Activated naive CD8-positive, alpha-beta T cell (primary cell): Measurements from ENCODE around the gene SMARCD3.

Source experiments
- H3K27ac Mint-ChIP-seq: one replicate; pipeline ENCODE4 v1.8.0; 2021; ENCODE audit warnings: mixed read lengths
- H3K27me3 Mint-ChIP-seq: one replicate; pipeline ENCODE4 v1.8.0; 2021; ENCODE audit warnings: mixed read lengths
- H3K36me3 Mint-ChIP-seq: one replicate; pipeline ENCODE4 v1.8.0; 2021; ENCODE audit warnings: mixed read lengths
- H3K4me1 Mint-ChIP-seq: one replicate; pipeline ENCODE4 v1.8.0; 2021; ENCODE audit warnings: low read depth, mixed read lengths
- H3K4me3 Mint-ChIP-seq: one replicate; pipeline ENCODE4 v1.8.0; 2021; ENCODE audit warnings: mild to moderate bottlenecking, mixed read lengths
- H3K9me3 Mint-ChIP-seq: one replicate; pipeline ENCODE4 v1.8.0; 2021; ENCODE audit warnings: low read depth, mixed read lengths

The SMARCD3 gene

GRCh38 chr7:151239837-151240459, 8.5 kb downstream of the SMARCD3 start:
- H3K4me1 Mint-ChIP-seq: peaks cover 22% of the 10 kb centered on the region
- no peaks in the 10 kb centered on the region for H3K9me3 Mint-ChIP-seq
- H3K27ac Mint-ChIP-seq: no peak overlapping the region
- no peaks in the 10 kb centered on the region for H3K36me3 Mint-ChIP-seq
- no peak overlapping the region for H3K4me3 Mint-ChIP-seq
- H3K27me3 Mint-ChIP-seq: no peaks in the 10 kb centered on the region

DNA sequence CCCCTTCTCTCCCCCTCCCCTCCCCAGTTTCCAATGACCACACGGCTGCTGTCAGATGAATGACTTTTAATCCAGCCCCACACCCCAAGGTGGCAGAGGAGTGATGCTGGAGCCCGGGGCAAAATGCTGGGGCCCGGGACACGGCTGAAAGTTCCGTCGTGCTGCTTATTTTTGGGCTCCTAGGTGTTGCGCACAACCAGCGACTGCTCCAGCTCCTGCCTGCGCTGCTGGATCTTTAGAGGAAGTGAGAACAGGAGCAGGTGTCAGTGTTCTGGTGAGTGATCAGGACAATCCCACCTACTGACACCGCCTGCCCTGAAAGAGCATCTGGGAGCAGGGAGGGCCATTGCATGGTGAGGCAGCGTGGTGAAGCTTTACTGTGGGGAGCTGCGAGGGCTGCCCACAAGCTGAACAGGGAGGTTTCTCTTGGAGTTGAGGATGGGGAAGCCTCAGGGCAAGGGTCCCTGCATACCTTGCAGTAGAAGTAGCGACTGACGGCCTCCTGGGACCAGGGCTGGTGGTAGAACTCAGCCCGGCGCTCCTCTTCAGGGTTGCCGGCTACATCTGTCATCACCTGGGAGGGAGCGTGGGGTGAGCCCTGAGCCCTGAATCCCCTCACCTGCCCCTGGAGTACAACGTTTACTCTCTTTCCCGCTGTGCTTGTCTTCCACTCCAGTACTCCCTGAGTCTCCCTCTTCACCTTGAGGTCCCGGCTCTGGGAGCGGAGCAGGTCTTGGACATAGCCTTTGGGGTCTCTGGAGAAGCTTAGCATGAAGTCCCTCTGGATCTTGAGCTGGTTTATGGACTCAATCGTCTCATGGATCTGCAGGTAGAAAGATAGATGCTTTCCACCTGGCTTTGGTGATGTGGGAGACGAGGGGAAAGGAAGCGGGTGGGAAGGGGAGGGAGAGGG, 9.3 kb downstream of the SMARCD3 start:
- no peaks in the 10 kb centered on the region for H3K27me3 Mint-ChIP-seq
- H3K4me3 Mint-ChIP-seq: no peak overlapping the region
- no peaks in the 10 kb centered on the region for H3K9me3 Mint-ChIP-seq
- no peaks in the 10 kb centered on the region for H3K36me3 Mint-ChIP-seq
- H3K4me1 Mint-ChIP-seq: peaks cover 19% of the 10 kb centered on the region
- H3K27ac Mint-ChIP-seq: no peak overlapping the region

- H3K27ac Mint-ChIP-seq: no peak overlapping the region
- H3K4me1 Mint-ChIP-seq: peaks cover 16% of the 10 kb centered on the region
- H3K4me3 Mint-ChIP-seq: no peak overlapping the region
- peaks cover 3% of the 10 kb centered on the region for H3K36me3 Mint-ChIP-seq
- no peaks in the 10 kb centered on the region for H3K9me3 Mint-ChIP-seq
- no peaks in the 10 kb centered on the region for H3K27me3 Mint-ChIP-seq
These were observed 10.2 kb downstream of the SMARCD3 start for GRCh38 chr7:151238190-151238810.

GRCh38 chr7:151237244-151238189, 11.0 kb downstream of the SMARCD3 start:
- Mint-ChIP-seq H3K27me3 (no peaks in the 10 kb centered on the region), H3K9me3 (no peaks in the 10 kb centered on the region), H3K4me3 (no peak overlapping the region), H3K4me1 (peaks cover 13% of the 10 kb centered on the region), H3K27ac (no peak overlapping the region), H3K36me3 (peaks cover 3% of the 10 kb centered on the region)

- no peak overlapping the region for H3K4me3 Mint-ChIP-seq
- peaks cover 3% of the 10 kb centered on the region for H3K36me3 Mint-ChIP-seq
- H3K27ac Mint-ChIP-seq: no peak overlapping the region
- no peaks in the 10 kb centered on the region for H3K27me3 Mint-ChIP-seq
- peaks cover 20% of the 10 kb centered on the region for H3K4me1 Mint-ChIP-seq
- no peaks in the 10 kb centered on the region for H3K9me3 Mint-ChIP-seq
These were observed 12.1 kb downstream of the SMARCD3 start for GRCh38 chr7:151236406-151236805.

DNA sequence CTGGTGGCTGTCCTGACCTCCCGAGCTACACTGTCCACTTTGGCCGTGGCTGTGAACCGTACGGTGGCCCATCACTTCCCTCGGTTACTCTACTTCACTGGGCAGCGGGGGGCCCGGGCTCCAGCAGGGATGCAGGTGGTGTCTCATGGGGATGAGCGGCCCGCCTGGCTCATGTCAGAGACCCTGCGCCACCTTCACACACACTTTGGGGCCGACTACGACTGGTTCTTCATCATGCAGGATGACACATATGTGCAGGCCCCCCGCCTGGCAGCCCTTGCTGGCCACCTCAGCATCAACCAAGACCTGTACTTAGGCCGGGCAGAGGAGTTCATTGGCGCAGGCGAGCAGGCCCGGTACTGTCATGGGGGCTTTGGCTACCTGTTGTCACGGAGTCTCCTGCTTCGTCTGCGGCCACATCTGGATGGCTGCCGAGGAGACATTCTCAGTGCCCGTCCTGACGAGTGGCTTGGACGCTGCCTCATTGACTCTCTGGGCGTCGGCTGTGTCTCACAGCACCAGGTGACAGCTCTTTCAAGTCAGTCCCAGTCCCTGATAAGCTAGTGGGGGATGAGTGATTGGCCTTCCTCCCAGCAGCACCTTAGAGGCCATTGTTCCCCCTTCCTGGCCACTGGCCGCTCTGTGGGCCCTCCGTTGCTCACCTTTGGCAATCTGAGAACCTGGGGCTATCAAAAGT, 13.3 kb downstream of the SMARCD3 start:
- H3K27ac Mint-ChIP-seq: no peak overlapping the region
- H3K27me3 Mint-ChIP-seq: no peaks in the 10 kb centered on the region
- peaks cover 3% of the 10 kb centered on the region for H3K36me3 Mint-ChIP-seq
- no peaks in the 10 kb centered on the region for H3K9me3 Mint-ChIP-seq
- peaks cover 23% of the 10 kb centered on the region for H3K4me1 Mint-ChIP-seq
- H3K4me3 Mint-ChIP-seq: peak overlapping the region; percentile 100

- H3K27ac Mint-ChIP-seq: peak overlapping the region; percentile 98
- peaks cover 3% of the 10 kb centered on the region for H3K36me3 Mint-ChIP-seq
- no peaks in the 10 kb centered on the region for H3K9me3 Mint-ChIP-seq
- peak overlapping the region; percentile 100 for H3K4me3 Mint-ChIP-seq
- H3K4me1 Mint-ChIP-seq: peaks cover 23% of the 10 kb centered on the region
- no peaks in the 10 kb centered on the region for H3K27me3 Mint-ChIP-seq
These were observed 14.7 kb downstream of the SMARCD3 start for GRCh38 chr7:151233804-151234203.

GRCh38 chr7:151232917-151233701, 15.4 kb downstream of the SMARCD3 start:
- H3K36me3 Mint-ChIP-seq: peaks cover 3% of the 10 kb centered on the region
- no peaks in the 10 kb centered on the region for H3K27me3 Mint-ChIP-seq
- peak overlapping the region; percentile 98 for H3K27ac Mint-ChIP-seq
- H3K9me3 Mint-ChIP-seq: no peaks in the 10 kb centered on the region
- H3K4me3 Mint-ChIP-seq: peak overlapping the region; percentile 100
- H3K4me1 Mint-ChIP-seq: peaks cover 25% of the 10 kb centered on the region

DNA sequence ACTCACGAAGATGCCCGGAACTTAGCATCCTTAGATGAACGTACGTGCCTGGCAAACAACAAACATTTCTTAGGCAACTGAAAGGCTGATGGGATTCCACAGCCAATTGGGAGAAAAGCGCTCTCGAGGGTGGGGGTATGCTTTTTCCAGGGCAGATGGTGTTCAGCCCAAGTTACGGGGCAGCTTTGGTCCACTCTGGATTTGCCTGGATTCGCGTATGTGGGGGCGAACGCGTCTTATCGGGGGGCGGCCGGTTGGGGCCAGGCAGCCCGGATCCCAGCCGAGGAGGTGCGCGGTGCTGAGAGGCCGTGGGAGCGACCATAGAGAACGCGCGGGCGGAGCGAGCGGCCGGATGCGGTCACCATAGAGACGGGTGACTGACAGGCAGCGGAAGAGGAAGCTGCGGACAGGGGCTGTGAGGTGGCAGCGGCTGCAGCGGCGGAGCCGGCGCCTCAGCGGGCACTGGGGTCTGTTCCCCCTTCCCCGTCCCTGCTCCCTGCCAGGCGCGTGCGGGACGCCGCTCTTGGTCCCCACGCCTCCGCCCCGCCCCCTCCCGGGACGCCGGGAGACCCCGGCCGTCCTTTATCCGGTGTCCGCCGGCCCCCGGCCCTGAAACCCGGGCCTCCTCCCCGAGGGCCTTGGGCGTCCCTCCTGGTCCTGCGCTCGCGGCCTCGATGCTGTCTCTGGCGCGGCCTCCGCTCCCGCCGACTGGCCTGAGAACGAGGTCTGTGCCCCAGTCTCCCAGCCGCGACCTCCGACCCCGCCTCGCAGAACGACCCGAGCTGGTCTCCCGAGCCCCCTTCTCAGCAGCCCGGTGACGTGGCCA, 16.2 kb downstream of the SMARCD3 start, which contains the start of gene CHPF2:
Gene CHPF2, plus strand, starts transcription at position 393 of the 826 bp plus-strand sequence. CDS start 1,529 bp downstream, outside the sequence.
- H3K9me3 Mint-ChIP-seq: no peaks in the 10 kb centered on the region

GRCh38 chr7:151231080-151231479, 17.4 kb downstream of the SMARCD3 start:
- Mint-ChIP-seq H3K4me1 (peaks cover 41% of the 10 kb centered on the region), H3K27ac (no peak overlapping the region), H3K27me3 (no peaks in the 10 kb centered on the region), H3K36me3 (peaks cover 5% of the 10 kb centered on the region), H3K4me3 (peak overlapping the region; percentile 93), H3K9me3 (no peaks in the 10 kb centered on the region)

More for the DNA sequence above, 16.2 kb downstream of the SMARCD3 start, which contains the start of gene CHPF2:
- peaks cover 3% of the 10 kb centered on the region for H3K36me3 Mint-ChIP-seq
- H3K4me1 Mint-ChIP-seq: peaks cover 30% of the 10 kb centered on the region
- peak within 1 kb of the TSS; percentile 98 for H3K27ac Mint-ChIP-seq
- H3K4me3 Mint-ChIP-seq: peak within 1 kb of the TSS; percentile 100
- H3K27me3 Mint-ChIP-seq: no peaks in the 10 kb centered on the region

DNA sequence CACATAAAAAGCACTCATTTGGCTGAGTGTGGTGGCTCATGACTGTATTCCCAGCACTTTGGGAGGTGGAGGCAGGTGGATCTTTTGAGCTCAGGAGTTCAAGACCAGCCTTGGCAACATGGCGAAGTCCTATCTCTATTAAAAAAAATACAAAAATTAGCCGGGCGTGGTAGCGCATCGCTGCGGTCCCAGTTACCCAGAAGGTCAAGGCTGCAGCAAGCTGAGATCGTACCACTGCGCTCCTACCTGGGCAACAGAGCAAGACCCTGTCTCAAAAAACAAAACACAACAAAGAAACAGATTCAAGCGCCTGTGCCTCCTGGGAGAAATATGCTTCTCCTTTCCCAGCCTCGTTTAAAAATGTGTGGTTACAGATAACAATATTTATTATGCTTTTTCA, 19.2 kb downstream of the SMARCD3 start:
- Mint-ChIP-seq H3K9me3 (no peaks in the 10 kb centered on the region), H3K4me3 (no peak overlapping the region), H3K36me3 (peaks cover 16% of the 10 kb centered on the region), H3K4me1 (peaks cover 57% of the 10 kb centered on the region), H3K27ac (no peak overlapping the region), H3K27me3 (no peaks in the 10 kb centered on the region)

DNA sequence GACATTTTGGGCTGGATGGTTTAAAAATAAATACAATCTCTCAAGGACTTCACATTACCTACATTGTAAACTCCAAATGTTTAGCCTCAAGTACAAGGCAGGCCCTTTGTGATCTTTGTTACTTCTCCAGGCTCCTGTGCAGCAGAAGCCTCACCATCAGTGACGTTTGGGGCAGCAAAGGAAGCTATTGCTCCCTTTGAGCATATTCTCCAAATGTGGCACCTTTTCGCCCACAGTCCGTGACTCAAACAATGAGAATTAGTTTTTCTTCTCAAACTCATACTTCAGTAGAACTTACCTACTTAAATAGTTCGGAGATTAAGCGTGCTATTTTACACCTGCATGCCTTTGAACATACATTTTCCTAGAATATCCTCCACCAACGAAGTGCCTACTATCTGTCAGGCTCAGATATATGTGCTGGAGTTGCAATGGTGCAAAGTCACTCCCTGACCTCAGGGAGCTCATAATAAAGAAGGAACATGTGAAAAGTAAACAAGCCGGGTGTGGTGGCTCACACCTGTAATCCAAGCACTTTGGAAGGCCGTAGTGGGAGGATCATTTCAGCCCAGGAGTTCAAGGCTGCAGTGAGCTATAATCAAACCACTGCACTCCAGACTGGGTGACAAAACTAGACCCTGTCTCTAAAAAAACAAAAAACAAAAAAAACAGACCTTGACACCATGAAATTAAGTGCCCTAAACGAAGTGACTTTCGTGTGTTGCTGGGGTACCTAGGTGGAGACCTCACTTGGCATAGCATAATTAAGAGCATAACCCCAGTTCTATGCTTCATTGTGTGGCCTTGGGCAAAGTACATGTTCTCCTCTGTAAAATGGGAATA, 20.2 kb downstream of the SMARCD3 start:
- Mint-ChIP-seq H3K4me3 (peak overlapping the region; percentile 100), H3K4me1 (peaks cover 51% of the 10 kb centered on the region), H3K27me3 (no peaks in the 10 kb centered on the region), H3K9me3 (no peaks in the 10 kb centered on the region), H3K27ac (peak overlapping the region; percentile 80), H3K36me3 (peaks cover 16% of the 10 kb centered on the region)
